Activated CD8-positive, alpha-beta memory T cell treated with anti-CD3 and anti-CD28 coated beads for 36 hours (primary cell): Measurements from ENCODE around the gene MRPL16. TPM values are rescaled to one million over a fixed set of nuclear protein-coding genes. Genes with fewer than 3 reads are reported as not detected.
"Not testable (repeated sequence)": the region's sequence is repeated elsewhere in the genome, so short reads cannot be mapped to it uniquely, and the experiment has no call there.

Source experiments
- CTCF ChIA-PET: fragments of 350-600 bp; sonication (Branson Sonifier 250); formaldehyde crosslinking; loops from one replicate; lab custom pipeline; 2021; ENCODE audit warnings: antibody characterized with exemption; lab: Charles Lee
- POLR2A ChIA-PET: fragments of 350-600 bp; sonication (Branson Sonifier 250); formaldehyde crosslinking; loops from one replicate; lab custom pipeline; 2021; ENCODE audit warnings: antibody characterized with exemption; lab: Charles Lee
- total RNA-seq, 2 experiments: library from RNA; stranded (reverse); gene quantifications; one replicate each; pipeline ENCODE4 v1.2.3, GENCODE V29; 2021

Gene MRPL16
- total RNA-seq, 2 experiments from 2014 or later, result 96.2 to 96.5 TPM

- POLR2A ChIA-PET, result interaction anchor here (0.6 kb wide), 1 partner anchor 285 kb away, joined by 9 read pairs; no protein-coding TSS in a partner anchor
- CTCF ChIA-PET, result interaction anchor here (0.7 kb wide), 2 partner anchors 42 to 1635 kb away, joined by 3 to 4 read pairs; no protein-coding TSS in a partner anchor
Observed at GRCh38 chr11:59814021-59814420, 3.4 kb upstream of the MRPL16 start.

GRCh38 chr11:59813364-59813763, 2.8 kb upstream of the MRPL16 start:
- ChIA-PET POLR2A (interaction anchor here (0.6 kb wide), 1 partner anchor 285 kb away, joined by 9 read pairs; no protein-coding TSS in a partner anchor), CTCF (interaction anchor here (0.7 kb wide), 2 partner anchors 43 to 1634 kb away, joined by 3 to 4 read pairs; no protein-coding TSS in a partner anchor)

GRCh38 chr11:59812220-59812619, 1.6 kb upstream of the MRPL16 start:
- ChIA-PET POLR2A (no interaction called here), CTCF (no interaction called here)

GRCh38 chr11:59810911-59811259, 307 bp upstream of the MRPL16 start:
- POLR2A ChIA-PET, result no interaction called here

GRCh38 chr11:59807047-59807610, 3.4 kb downstream of the MRPL16 start:
- CTCF ChIA-PET, result no interaction called here

More at GRCh38 chr11:59810911-59811259, 307 bp upstream of the MRPL16 start:
- CTCF ChIA-PET, result interaction anchor here (1.4 to 3.5 kb wide), 2 partner anchors 56 to 441 kb away, joined by 3 to 19 read pairs; partner anchors contain the start of gene STX3

GRCh38 chr11:59804061-59804460, 6.5 kb downstream of the MRPL16 start:
- ChIA-PET CTCF (no interaction called here), POLR2A (no interaction called here)

More at GRCh38 chr11:59807047-59807610, 3.4 kb downstream of the MRPL16 start:
- POLR2A ChIA-PET, result no interaction called here

- CTCF ChIA-PET, result interaction anchor here (1.0 to 5.4 kb wide), 2 partner anchors 21 to 48 kb away, joined by 4 to 31 read pairs; partner anchors contain the start of gene STX3
- POLR2A ChIA-PET, result no interaction called here
Observed at GRCh38 chr11:59802639-59803176, 7.9 kb downstream of the MRPL16 start.

GRCh38 chr11:59801981-59802638, 8.5 kb downstream of the MRPL16 start:
- ChIA-PET POLR2A (no interaction called here), CTCF (interaction anchor here (0.6 to 5.4 kb wide), 5 partner anchors 9 to 47 kb away, joined by 3 to 31 read pairs (median 4); partner anchors contain the start of gene STX3)

- CTCF ChIA-PET, result interaction anchor here (0.6 to 5.4 kb wide), 4 partner anchors 8 to 46 kb away, joined by 4 to 31 read pairs (median 4); partner anchors contain the start of gene STX3
- POLR2A ChIA-PET, result no interaction called here
Observed at GRCh38 chr11:59801160-59801706, 9.3 kb downstream of the MRPL16 start.

- POLR2A ChIA-PET, result no interaction called here
- CTCF ChIA-PET, result interaction anchor here (1.1 to 5.4 kb wide), 2 partner anchors 45 to 184 kb away, joined by 3 to 31 read pairs; partner anchors contain the start of gene STX3
Observed at GRCh38 chr11:59800390-59801025, 10.1 kb downstream of the MRPL16 start.

- CTCF ChIA-PET, result no interaction called here
Observed at GRCh38 chr11:59794417-59794816, 16.2 kb downstream of the MRPL16 start.

GRCh38 chr11:59792507-59792906, 18.1 kb downstream of the MRPL16 start:
- POLR2A ChIA-PET, result no interaction called here
- CTCF ChIA-PET, result interaction anchor here (1.3 to 1.6 kb wide), 2 partner anchors 9 to 38 kb away, joined by 4 read pairs; no protein-coding TSS in a partner anchor

More at GRCh38 chr11:59794417-59794816, 16.2 kb downstream of the MRPL16 start:
- POLR2A ChIA-PET, result no interaction called here

- ChIA-PET POLR2A (no interaction called here), CTCF (no interaction called here)
Observed at GRCh38 chr11:59791639-59792038, 18.9 kb downstream of the MRPL16 start.

GRCh38 chr11:59787816-59788215, 22.8 kb downstream of the MRPL16 start:
- CTCF ChIA-PET, result no interaction called here
- POLR2A ChIA-PET, result no interaction called here

GRCh38 chr11:59787255-59787588, 23.4 kb downstream of the MRPL16 start:
- ChIA-PET POLR2A (no interaction called here), CTCF (no interaction called here)

GRCh38 chr11:59785818-59786217, 24.8 kb downstream of the MRPL16 start:
- CTCF ChIA-PET, result interaction anchor here (0.6 to 1.1 kb wide), 3 partner anchors 30 to 386 kb away, joined by 3 read pairs; no protein-coding TSS in a partner anchor
- POLR2A ChIA-PET, result no interaction called here

- CTCF ChIA-PET, result not testable (repeated sequence)
Observed at GRCh38 chr11:59784441-59784840, 26.1 kb downstream of the MRPL16 start.

GRCh38 chr11:59783632-59784090, 26.9 kb downstream of the MRPL16 start:
- CTCF ChIA-PET, result no interaction called here
- POLR2A ChIA-PET, result no interaction called here

More at GRCh38 chr11:59784441-59784840, 26.1 kb downstream of the MRPL16 start:
- POLR2A ChIA-PET, result not testable (repeated sequence)

- POLR2A ChIA-PET, result no interaction called here
- CTCF ChIA-PET, result interaction anchor here (1.0 kb wide), 1 partner anchor 20 kb away, joined by 4 read pairs; no protein-coding TSS in a partner anchor
Observed at GRCh38 chr11:59782080-59782479, 28.5 kb downstream of the MRPL16 start.
